Measurements from ENCODE around the gene CCDC34.

Gene CCDC34

GRCh38 chr11:27362749-27363575 lies at the start of gene CCDC34:
Gene CCDC34, minus strand, starts transcription at chr11:27363215. Its CDS starts 21 bp downstream, at chr11:27363194.
- H2AFZ ChIP-seq (ENCODE audit: low read length): peak within 1 kb of the TSS; percentile 61
- H3F3A ChIP-seq (ENCODE audit: insufficient read depth, low read length): no peaks in the 10 kb centered on the region
- H3K9me3 ChIP-seq (ENCODE audit: low read length): no peaks in the 10 kb centered on the region
- H3K4me1 ChIP-seq (ENCODE audit: insufficient read depth, low read length, severe bottlenecking): peaks cover 25% of the 10 kb centered on the region
- H3K27ac ChIP-seq (ENCODE audit: low read depth, low read length, poor library complexity, severe bottlenecking): peak within 1 kb of the TSS; percentile 17
- no peak for TF ChIP-seq EZH2 (IDR thresholded peaks at IDR 0.05; ENCODE audit: borderline replicate concordance, low read length)
- TF ChIP-seq, protein P1, sequence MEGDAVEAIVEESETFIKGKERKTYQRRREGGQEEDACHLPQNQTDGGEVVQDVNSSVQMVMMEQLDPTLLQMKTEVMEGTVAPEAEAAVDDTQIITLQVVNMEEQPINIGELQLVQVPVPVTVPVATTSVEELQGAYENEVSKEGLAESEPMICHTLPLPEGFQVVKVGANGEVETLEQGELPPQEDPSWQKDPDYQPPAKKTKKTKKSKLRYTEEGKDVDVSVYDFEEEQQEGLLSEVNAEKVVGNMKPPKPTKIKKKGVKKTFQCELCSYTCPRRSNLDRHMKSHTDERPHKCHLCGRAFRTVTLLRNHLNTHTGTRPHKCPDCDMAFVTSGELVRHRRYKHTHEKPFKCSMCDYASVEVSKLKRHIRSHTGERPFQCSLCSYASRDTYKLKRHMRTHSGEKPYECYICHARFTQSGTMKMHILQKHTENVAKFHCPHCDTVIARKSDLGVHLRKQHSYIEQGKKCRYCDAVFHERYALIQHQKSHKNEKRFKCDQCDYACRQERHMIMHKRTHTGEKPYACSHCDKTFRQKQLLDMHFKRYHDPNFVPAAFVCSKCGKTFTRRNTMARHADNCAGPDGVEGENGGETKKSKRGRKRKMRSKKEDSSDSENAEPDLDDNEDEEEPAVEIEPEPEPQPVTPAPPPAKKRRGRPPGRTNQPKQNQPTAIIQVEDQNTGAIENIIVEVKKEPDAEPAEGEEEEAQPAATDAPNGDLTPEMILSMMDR (IDR thresholded peaks at IDR 0.05; ENCODE audit: low read length): no peak
- no peaks in the 10 kb centered on the region for H3K27me3 ChIP-seq (ENCODE audit: insufficient read depth, low read length)
- H3K9ac ChIP-seq (ENCODE audit: low read length): peak within 1 kb of the TSS; percentile 86
- 0 out of 2 replicates have a peak, but pooled peaks cover 5% of the 10 kb centered on the region for H3K36me3 ChIP-seq (ENCODE audit: insufficient read depth, low read length)
- no peaks in the 10 kb centered on the region for H4K20me1 ChIP-seq (ENCODE audit: insufficient read depth, low read length)
- H3K4me2 ChIP-seq (ENCODE audit: low read length): peak within 1 kb of the TSS; percentile 84
- H3K4me3 ChIP-seq (ENCODE audit: low read depth, low read length, poor library complexity, severe bottlenecking): peak within 1 kb of the TSS; percentile 90
- H3K9me2 ChIP-seq (ENCODE audit: low read depth, low read length): no peaks in the 10 kb centered on the region
- no peaks in the 10 kb centered on the region for H3K79me2 ChIP-seq (ENCODE audit: insufficient read depth, low read length)

- TF ChIP-seq, protein P1 (IDR thresholded peaks at IDR 0.05; ENCODE audit: low read length): no peak
- no peak for TF ChIP-seq EZH2 (IDR thresholded peaks at IDR 0.05; ENCODE audit: borderline replicate concordance, low read length)
- no peaks in the 10 kb centered on the region for H3K36me3 ChIP-seq (ENCODE audit: insufficient read depth, low read length)
Measured at GRCh38 chr11:27412192-27412691, 49.2 kb upstream of the CCDC34 start.

GRCh38 chr11:27411328-27411727 lies 48.3 kb upstream of the CCDC34 start:
- Histone ChIP-seq H3K9me2 (ENCODE audit: low read depth, low read length) (no peaks in the 10 kb centered on the region), H3K9me3 (ENCODE audit: low read length) (no peaks in the 10 kb centered on the region), H3K36me3 (ENCODE audit: insufficient read depth, low read length) (no peaks in the 10 kb centered on the region)

More at GRCh38 chr11:27412192-27412691, 49.2 kb upstream of the CCDC34 start:
- H3K27me3 ChIP-seq (ENCODE audit: insufficient read depth, low read length): no peaks in the 10 kb centered on the region
- H3K4me1 ChIP-seq (ENCODE audit: insufficient read depth, low read length, severe bottlenecking): no peaks in the 10 kb centered on the region
- H3K9me2 ChIP-seq (ENCODE audit: low read depth, low read length): no peaks in the 10 kb centered on the region
- no peaks in the 10 kb centered on the region for H3K9me3 ChIP-seq (ENCODE audit: low read length)
- H3K4me2 ChIP-seq (ENCODE audit: low read length): no peak overlapping the region
- H4K20me1 ChIP-seq (ENCODE audit: insufficient read depth, low read length): no peaks in the 10 kb centered on the region
- no peak overlapping the region for H3K27ac ChIP-seq (ENCODE audit: low read depth, low read length, poor library complexity, severe bottlenecking)
- H3K4me3 ChIP-seq (ENCODE audit: low read depth, low read length, poor library complexity, severe bottlenecking): no peak overlapping the region
- H3F3A ChIP-seq (ENCODE audit: insufficient read depth, low read length): no peaks in the 10 kb centered on the region
- no peak overlapping the region for H2AFZ ChIP-seq (ENCODE audit: low read length)
- H3K79me2 ChIP-seq (ENCODE audit: insufficient read depth, low read length): no peaks in the 10 kb centered on the region
- no peak overlapping the region for H3K9ac ChIP-seq (ENCODE audit: low read length)

More at GRCh38 chr11:27411328-27411727, 48.3 kb upstream of the CCDC34 start:
- Histone ChIP-seq H2AFZ (ENCODE audit: low read length) (no peak overlapping the region), H4K20me1 (ENCODE audit: insufficient read depth, low read length) (no peaks in the 10 kb centered on the region), H3K27ac (ENCODE audit: low read depth, low read length, poor library complexity, severe bottlenecking) (no peak overlapping the region), H3F3A (ENCODE audit: insufficient read depth, low read length) (no peaks in the 10 kb centered on the region), H3K4me3 (ENCODE audit: low read depth, low read length, poor library complexity, severe bottlenecking) (no peak overlapping the region), H3K4me2 (ENCODE audit: low read length) (no peak overlapping the region), H3K79me2 (ENCODE audit: insufficient read depth, low read length) (no peaks in the 10 kb centered on the region), H3K27me3 (ENCODE audit: insufficient read depth, low read length) (no peaks in the 10 kb centered on the region), H3K4me1 (ENCODE audit: insufficient read depth, low read length, severe bottlenecking) (no peaks in the 10 kb centered on the region), H3K9ac (ENCODE audit: low read length) (no peak overlapping the region)
- TF ChIP-seq, protein P1 (IDR thresholded peaks at IDR 0.05; ENCODE audit: low read length): no peak
- TF ChIP-seq EZH2 (IDR thresholded peaks at IDR 0.05; ENCODE audit: borderline replicate concordance, low read length): no peak

Data from OCI-LY1 (cell line).